OCI-M2 (cell line): ENCODE data around the gene PARD3B.

Experiments used
- DNase-seq: peaks from one replicate; lab custom pipeline; 2025; ENCODE audit not compliant: unreplicated experiment; lab: John Stamatoyannopoulos, UW

The PARD3B gene

DNA sequence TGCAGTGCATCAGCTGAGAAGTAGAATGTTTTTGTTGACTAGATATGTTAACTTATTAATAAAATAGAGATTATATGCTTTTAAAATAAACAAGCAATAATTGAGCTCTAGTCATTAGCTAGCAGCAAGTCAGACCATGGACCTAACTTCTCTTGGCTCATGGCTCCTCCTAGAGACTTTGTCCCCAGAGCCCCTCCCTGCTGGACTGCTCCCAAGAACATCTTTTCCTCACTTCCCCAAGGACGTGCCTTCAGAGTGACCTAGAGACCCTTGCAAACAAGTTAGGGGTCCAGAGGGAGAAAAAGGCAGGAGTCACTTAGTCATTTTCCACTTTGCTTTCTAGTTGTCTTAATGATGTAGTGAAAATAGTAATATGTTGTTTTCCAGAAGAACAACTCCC lies 824.5 kb downstream of the PARD3B start:
- DNase-seq: no peak

DNA sequence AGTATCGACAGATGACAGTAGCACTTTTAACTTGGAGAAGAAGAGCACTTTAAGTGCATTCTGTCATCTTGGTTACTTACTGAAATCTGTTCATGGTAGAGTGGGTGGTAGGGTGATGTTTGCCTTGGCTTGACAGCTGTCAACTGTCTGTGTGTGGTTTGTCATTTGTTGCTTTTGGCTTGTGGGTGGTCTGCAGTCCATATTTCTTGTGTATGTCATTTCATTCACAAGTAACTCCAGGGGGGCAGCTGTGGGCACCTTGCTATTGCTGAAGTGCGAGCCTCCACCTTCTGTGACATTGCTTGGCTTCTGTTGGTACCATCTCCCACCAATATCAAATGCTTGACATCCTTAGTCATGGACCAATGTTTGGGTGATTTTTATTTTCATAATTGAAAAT lies 825.5 kb downstream of the PARD3B start:
- DNase-seq: no peak

DNA sequence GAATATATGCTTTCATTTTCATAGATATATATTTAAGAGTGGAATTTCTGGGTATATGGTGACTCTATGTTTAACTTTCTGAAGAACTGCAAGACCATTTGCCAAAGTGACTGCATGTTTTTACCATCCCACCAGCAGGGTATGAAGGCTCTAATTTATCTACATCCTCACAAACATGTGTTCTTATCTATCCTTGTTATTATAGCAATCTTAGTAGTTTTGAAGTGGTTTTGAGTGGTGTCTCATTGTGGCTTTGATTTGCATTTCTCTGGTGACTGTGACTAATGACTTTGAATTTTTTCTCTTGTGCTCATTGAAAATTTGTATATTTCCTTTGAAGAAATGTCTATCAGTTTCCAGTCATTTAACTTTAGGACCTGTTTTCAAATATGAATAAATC lies 826.9 kb downstream of the PARD3B start:
- DNase-seq: no peak

DNA sequence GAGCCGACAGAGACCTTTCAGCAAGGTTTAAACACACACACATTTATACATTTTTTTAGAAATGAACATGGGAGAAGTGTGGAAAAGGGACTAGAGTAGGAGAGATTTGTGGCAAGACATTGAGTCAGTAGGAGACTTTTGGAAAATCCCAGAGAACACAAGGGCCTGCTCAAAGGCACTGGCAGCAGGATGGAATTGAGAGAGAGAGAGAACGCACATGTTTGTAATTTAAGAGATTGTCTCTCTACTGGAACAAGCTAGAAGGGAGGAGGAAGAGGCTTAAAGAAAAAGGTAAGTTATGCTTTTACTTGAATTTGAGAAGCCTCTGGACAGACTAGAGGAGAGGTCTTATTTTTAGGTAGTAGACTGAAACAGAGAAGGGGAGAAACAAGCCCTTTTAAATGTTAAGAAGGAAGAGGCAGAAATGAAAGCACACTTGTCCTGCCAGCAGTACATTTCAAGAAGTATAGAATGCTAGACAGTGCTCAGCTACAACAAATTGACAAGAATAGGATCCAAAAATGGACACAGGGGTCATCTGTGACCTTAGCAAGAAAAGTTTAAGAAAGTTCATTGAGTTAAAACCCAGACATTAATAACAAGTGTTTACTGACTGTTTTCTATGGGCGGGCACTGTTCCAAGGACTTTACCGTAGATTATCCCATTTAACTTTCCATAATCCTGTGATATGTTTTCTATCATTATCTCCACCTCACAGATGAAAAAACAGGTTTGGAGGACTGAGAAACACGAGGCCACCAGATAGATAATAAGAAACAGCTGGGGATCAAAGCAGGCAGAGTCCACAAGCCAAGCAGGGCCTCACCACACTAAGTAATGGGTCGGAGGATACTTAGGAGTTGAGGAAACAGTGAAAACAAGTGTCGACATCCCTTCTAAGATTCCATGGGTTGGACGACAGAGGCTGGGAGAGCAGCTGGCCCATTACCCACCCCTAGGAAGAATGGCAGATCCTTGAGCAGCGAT lies 830.5 kb downstream of the PARD3B start:
- no peak for DNase-seq

DNA sequence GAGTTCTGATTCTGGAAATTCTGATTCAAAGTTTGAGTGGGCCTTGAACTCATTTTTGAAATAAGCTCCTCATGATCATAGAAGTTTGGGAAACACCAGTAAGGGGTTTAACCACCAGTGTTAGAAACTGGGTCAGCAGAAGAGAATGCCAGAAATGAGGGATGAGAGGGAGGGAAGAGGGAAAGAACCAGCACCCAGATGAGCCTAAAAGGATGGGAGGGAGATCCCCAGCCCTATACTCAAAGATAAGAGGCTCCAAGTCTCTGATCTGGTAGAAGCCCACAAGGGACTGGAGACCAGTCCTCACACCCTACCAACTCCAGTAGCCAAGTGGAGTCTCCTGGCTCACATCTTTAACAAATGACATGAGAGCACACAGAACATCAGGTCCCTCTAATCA lies 832.0 kb downstream of the PARD3B start:
- no peak for DNase-seq

DNA sequence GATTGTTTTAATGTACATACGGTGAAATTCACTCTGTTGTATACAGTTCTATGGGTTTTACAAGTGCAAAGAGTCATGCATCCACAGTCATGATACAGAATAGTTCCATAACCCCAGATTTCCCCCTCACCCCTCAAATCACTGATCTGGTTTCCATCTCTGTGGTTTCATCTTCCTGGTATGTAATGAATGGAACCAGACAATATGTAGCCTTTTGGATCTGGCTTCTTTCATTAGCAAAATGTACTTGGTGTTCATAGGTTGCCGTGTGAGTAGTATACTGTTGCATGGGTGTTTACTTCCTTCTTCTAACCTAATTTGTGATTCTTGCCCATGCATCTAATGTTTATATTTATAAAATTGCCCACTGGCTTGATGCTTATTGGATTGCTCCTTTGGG lies 838.3 kb downstream of the PARD3B start:
- DNase-seq: no peak

DNA sequence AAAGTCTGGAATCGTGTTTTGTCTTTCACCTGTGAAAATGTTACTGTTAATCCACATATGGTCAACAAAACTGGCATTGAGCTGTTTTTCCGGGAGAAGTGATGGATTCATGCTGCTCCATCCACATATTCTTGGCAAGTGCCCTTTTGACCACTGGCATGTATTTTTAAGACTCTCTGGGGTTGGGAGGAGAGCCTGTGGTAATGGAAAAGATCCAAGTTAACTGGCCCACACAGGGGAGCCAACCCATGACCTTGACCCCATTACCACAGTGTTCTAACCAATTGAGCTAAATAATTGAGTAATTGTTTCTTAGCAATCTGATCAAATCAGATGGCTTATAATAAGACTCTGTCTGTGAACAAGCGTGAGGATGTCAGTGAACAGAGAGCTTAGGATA lies 840.8 kb downstream of the PARD3B start:
- DNase-seq: no peak

DNA sequence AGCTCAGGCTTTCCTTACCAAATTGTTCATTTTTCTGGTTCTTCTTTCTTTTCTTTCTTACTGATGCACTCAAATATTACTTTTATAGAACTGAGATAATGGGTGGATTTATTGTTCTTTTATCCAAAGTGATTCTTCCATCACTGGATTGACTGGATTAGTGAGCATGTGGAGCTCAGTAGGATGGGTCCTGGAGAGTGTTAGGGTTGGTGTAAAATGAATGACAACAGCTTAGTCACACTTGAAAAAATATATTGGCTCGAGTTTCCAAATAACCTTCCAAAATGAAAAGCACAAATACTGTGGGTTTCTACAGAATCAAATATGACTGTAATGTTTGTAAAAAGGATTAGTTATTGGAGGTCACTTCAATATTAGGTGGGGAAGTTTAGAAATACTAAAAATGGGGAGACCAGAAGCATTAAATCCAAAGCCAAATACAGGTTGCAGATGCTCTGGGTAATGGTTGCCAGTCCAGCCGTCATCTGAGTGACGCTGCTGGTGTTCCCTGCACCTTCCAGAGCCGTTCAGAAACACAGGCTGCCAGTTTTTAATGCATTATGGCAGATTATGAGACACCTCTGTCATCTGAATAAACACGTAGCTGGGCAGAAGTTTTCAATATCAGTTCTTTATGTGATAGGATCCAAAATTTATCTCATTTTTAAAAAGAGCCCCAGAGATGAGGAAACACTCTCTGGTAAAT lies 842.2 kb downstream of the PARD3B start:
- no peak for DNase-seq

DNA sequence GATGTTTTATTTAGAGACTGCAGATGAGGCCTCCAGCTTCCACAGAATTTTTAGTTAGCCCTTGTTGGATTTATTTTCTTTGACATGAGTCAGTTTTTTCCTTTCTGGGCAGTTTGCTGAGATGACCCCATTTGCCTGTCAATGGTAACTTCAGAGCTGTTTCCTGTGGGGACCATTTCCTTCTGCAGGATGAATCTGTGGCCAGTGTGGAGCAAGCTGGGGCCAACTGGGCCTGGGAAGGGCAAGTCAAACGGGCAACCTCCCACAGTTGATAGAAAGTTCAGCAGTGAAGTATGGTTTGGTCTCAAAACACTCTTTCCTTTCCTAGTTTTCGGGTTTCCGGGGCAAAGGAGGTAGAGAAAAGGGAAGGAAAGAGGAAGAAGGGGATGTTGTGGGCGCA lies 845.6 kb downstream of the PARD3B start:
- DNase-seq: no peak

DNA sequence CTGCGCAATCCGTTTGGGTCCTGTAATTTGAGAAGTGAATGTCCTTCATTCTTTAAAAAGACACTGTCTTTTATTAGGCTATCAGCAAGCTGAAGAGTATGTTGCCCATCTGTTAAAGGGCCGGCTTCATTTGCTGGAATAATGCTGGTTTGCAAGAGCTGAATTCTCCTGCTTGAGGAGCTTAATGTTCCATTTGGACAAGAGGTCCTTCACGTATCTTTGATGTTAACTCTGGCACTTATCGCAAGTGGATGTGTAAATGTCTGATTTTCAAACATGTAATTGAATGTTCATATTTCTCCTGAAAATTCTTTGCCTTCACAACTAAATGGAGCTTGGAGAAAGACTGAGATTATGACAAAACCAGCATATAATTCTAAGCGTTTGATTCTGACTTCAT lies 856.2 kb downstream of the PARD3B start:
- DNase-seq: no peak

DNA sequence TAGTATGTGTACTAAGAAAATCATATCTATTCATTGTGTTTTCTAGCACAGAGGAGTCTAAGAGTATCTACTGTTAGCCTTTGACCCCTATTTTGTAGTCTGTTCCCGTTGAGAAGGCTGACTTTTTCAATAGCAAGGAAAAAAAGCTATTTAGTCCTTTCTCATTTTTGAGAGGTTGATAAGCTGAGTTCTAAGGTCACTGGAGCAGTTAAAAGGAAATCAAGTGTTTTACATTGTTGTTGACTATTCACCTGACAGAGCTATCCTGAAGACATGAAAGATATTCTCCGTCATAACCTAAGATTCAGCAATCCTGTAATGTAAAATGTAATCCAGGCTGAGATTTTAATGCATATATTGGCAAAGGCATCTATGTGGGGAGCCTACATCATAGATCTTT lies 856.7 kb downstream of the PARD3B start:
- no peak for DNase-seq

DNA sequence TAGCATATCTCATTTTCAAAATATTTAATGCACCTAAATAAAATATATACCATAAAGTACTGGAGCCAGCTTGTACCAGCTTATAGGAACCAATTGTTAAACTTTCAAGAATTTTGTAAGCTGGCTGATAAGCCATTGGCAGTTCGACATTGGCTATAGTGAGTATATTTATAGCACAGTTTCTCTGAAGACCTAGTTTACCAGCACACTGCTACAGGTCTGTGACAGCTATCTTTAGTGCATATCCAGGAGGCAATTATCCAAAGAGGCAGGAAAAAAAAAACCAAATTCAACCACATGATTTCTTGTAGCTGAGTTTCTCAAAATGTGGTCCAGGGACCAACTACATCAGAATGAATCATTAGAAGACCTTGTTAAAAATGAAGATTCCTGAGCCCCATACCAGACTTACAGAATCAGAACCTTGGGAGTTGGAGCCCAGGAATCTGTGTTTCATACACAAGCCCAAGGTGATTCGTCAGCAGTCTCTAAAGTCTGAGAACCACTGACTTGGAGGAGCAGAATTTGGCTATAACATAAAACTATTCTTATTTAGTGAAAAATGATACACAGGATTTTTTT lies 858.1 kb downstream of the PARD3B start:
- no peak for DNase-seq

DNA sequence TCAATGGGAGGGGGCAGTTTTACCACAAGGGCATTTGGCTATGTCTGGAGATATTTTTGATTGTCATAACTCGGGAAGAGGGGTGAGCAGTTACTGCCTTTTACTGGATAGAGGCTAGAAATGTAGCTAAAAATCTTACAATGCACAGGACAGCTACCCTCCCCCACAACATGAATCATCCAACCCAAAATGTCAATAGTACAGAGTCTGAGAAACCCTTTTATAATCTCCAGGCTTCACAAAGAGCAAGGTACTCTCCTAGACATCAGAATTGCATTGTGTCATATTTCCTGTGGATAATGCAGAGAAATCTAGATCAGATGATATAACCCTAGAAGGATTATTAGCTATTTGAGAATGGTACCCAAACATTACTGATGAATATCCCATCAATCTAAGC lies 859.9 kb downstream of the PARD3B start:
- no peak for DNase-seq

DNA sequence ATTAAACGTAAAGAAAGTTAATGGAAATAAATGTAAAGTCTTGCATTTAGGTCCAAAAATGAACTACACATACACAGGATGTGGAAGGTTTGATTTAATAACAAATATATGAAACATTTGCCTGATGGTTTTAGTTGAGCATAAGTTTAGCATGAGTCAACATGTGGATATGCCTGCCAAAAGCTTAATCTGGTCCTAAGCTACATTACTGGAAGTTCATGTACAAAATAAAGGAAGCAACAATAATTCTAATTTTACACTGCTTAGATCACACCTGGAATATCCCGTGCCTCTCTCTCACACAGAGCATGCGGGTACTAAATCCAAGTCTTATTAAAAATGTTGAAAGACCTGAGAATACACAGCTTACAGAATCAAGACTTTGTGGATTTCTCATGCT lies 860.5 kb downstream of the PARD3B start:
- no peak for DNase-seq

DNA sequence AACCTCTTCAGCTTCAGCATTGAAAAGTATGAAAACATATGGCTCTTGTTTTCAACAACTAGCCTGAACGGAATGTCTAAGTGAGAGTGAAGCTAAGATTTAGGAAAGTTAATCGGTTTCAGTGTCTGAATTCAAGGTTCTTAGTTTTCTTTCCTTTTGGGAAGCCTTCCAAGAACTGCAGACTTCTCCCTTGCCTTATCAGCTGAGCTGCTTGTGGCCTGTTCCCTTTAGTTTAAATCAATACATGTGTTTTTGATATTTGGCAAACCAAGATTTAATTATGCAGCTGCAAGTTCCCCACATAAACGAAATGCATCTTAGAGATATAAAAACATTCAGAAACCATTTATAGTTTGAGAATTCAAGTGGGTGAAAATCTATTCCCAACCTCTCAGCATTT lies 862.7 kb downstream of the PARD3B start:
- no peak for DNase-seq

DNA sequence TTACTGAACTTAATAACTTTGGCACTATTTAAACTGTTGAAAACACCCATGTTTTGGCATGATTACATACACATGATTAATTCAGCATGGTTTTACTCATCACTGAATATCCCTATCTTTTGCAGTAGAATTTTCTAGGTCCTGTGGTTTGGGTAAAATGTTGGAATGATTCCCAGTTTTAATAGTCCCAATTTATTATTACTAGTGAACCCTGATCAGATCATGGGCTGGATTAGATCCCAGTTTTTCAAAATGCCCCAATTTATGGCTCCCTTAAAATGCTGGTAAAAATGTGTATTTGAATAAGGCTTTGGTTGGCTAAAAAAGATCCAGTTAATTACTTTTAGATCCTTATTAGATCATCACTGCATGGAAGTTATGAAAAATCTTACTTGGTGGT lies 863.4 kb downstream of the PARD3B start:
- DNase-seq: no peak

DNA sequence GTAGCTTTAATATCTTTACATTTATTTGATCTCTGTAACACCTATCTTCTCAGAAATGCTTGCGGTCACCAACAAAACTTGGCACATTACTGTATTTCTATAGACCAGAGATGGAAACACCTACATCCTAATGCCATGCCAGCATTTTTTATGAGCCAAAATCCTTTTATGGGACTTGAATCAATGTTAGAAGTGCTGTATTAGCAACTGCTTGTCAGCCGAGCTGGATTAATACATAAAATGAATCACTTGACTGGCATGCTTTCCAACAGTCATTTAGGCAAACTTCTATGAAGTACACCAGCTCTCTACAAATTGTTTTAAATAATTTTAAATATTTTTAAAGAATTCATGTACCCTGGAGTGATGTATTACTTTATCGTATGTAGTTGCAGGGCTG lies 864.1 kb downstream of the PARD3B start:
- no peak for DNase-seq

DNA sequence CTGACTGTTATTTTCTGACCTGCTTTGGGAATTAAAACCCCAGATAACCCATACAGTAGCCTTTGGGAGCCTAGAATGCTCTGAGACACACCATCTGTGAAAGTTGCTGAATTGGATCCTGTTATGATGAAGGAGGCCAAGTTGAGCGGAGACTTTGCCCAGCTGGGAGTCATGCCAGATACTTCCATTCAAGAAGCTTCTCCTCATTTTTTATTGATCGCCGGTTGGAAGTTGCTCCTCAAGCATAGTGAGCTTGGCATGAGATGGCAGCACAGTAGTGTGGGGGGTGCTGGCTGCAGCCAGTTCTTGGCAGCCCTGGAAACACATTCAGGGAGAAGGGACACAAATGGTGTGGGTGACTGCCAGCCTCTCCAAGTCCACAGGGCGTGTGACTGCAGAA lies 866.3 kb downstream of the PARD3B start:
- DNase-seq: no peak

DNA sequence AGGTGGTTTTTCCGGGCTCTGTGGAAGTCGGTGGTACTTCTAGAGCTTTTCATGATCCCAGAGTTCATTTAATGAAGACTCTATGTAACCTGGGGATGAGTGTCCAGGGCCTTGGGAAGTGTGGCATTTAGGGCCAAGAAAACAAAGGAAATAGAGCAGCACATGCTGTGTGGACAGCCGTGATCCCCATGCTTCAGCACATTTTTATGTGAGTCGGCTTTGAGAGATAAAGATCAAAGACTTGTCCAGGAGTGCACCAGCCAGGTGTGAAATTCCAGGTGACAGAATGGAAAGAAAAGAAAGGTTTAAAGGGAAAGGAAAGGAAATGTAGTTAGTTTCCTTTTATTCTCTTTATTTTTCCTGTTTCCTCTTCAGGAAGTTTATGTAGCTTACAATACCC lies 879.1 kb downstream of the PARD3B start:
- no peak for DNase-seq

DNA sequence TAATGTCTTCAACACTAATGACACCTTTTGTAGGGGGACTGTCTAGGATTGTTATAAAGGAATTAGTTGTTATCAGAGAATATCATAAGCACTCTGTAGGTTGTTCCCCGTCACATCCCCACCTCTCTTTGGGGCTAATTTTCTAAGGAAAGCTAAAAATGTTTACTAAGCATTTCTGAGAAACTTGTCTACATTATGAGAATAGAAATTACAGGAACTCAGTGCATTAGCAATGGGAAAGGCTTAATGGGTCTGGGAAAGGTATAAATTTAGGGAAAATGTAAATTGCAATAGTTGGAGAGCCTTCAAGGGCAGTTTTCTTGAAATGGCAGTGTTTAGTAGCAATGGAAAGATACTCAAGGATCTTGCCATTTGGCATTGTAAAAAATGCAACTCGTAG lies 879.8 kb downstream of the PARD3B start:
- DNase-seq: no peak

DNA sequence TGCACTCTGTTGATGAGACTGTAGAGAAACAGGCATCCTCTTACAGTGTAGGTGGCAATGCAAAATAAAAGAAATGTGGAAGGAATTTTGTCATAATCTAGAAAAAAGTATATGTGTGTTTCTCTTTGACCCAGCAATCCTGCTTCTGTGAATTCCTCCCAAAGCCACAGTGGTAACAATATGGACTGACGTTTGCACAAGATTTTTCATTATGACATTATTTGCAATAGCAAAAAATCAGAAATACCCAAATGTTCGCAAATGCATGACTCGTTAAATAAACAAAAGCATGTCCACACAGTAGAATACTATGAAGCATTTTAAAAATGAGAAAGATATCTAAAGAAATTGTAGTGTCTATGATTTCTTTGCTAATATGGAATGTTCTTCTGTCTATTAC lies 881.8 kb downstream of the PARD3B start:
- DNase-seq: no peak

DNA sequence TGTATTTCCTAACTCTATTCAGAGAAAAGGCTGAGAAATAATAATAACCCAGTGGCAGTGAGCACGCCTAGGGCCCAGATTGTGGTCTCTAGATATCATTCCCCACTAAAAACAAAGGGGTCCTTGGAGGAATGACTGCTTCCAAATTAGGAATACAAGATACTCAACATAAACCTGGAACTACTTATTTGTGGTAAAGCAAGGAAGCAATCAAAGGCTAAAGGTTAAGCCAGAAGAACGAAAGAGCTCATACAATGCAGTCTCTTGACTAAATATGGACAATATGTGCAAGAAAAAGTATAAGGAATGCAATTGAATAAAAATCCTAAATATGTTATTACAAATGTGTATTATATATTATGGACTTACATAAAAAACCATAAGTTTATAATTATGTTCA lies 883.5 kb downstream of the PARD3B start:
- no peak for DNase-seq
